HepG2 (cell line): ENCODE results near the gene LLGL2. TPM values are rescaled to one million over a fixed set of nuclear protein-coding genes. Genes with fewer than 3 reads are reported as not detected.

Experiments used
- ATF7-NPFF ChIP-seq: sonication (generic); formaldehyde crosslinking; IDR thresholded peaks from 2 replicates; pipeline ENCODE4 v1.8.1; 2023; ENCODE audit warnings: mild to moderate bottlenecking, low read depth, missing genetic modification reagents, moderate library complexity
- BATF2 ChIP-seq: sonication (generic); formaldehyde crosslinking; IDR thresholded peaks from 2 replicates; pipeline ENCODE4 v1.8.0; 2022; ENCODE audit warnings: mild to moderate bottlenecking, missing genetic modification reagents, moderate library complexity
- CHCHD3 ChIP-seq: sonication (generic); formaldehyde crosslinking; IDR thresholded peaks from 2 replicates; pipeline ENCODE4 v1.8.0; 2022; ENCODE audit warnings: mild to moderate bottlenecking, missing genetic modification reagents, moderate library complexity
- EP300 ChIP-seq, 3 experiments: sonication (generic) in 1 of 3; formaldehyde crosslinking in 1 of 3; IDR thresholded peaks; 2 replicates each; pipeline versions ENCODE4 v1.5.1 to v1.6.1; 2011 to 2020; ENCODE audit warnings: low read depth in 2 of 3, low read length in 2 of 3, borderline replicate concordance in 1 of 3, improper control_type of control experiment in 1 of 3, mild to moderate bottlenecking in 1 of 3, missing genetic modification reagents in 1 of 3, moderate library complexity in 1 of 3
- HDAC6 ChIP-seq: fragments of 200-600 bp; sonication (generic); IDR thresholded peaks from 2 replicates; pipeline ENCODE4 v1.7.0; 2017; ENCODE audit warnings: mild to moderate bottlenecking, antibody characterized with exemption, low read length, low read depth
- HNRNPK ChIP-seq: fragments of 200-400 bp; formaldehyde crosslinking; IDR thresholded peaks from 2 replicates; pipeline ENCODE4 v1.6.1; 2018; ENCODE audit warnings: low read length, low read depth, moderate library complexity, mild to moderate bottlenecking; ENCODE audit not compliant: poor library complexity, severe bottlenecking
- IKZF5 ChIP-seq: IDR thresholded peaks from 2 replicates; pipeline ENCODE4 v1.6.1; 2018; ENCODE audit warnings: missing genetic modification reagents, mild to moderate bottlenecking, missing compliant biosample characterization
- MAX ChIP-seq: IDR thresholded peaks from 2 replicates; pipeline ENCODE4 v1.6.1; 2012; ENCODE audit warnings: inconsistent platforms
- MED13 ChIP-seq: sonication (generic); formaldehyde crosslinking; IDR thresholded peaks from 2 replicates; pipeline ENCODE4 v1.5.0; 2020; ENCODE audit warnings: missing genetic modification reagents
- NFATC3 ChIP-seq: sonication (generic); formaldehyde crosslinking; IDR thresholded peaks from 2 replicates; pipeline ENCODE4 v1.5.1; 2020; ENCODE audit warnings: mild to moderate bottlenecking, missing genetic modification reagents
- PLRG1 ChIP-seq: fragments of 450-650 bp; conservative IDR thresholded peaks from 2 replicates; pipeline ENCODE4 v1.6.1; 2016
- PRMT3 ChIP-seq: sonication (generic); formaldehyde crosslinking; IDR thresholded peaks from 2 replicates; pipeline ENCODE4 v1.8.1; 2022; ENCODE audit warnings: low read depth, mild to moderate bottlenecking, moderate library complexity, missing genetic modification reagents, borderline replicate concordance
- SALL2 ChIP-seq: sonication (generic); formaldehyde crosslinking; IDR thresholded peaks from 2 replicates; pipeline ENCODE4 v1.8.1; 2023; ENCODE audit warnings: mild to moderate bottlenecking, missing genetic modification reagents, inconsistent platforms
- TIGD3 ChIP-seq: sonication (generic); formaldehyde crosslinking; IDR thresholded peaks from 2 replicates; pipeline ENCODE4 v1.5.1; 2020; ENCODE audit warnings: mild to moderate bottlenecking, missing genetic modification reagents, borderline replicate concordance
- ZBTB8A ChIP-seq: sonication (generic); formaldehyde crosslinking; IDR thresholded peaks from 2 replicates; pipeline ENCODE4 v1.4.0; 2020; ENCODE audit warnings: mild to moderate bottlenecking, low read depth, missing genetic modification reagents, borderline replicate concordance
- ZNF274 ChIP-seq: sonication (generic); formaldehyde crosslinking; IDR thresholded peaks from 2 replicates; pipeline ENCODE4 v1.5.1; 2020; ENCODE audit warnings: mild to moderate bottlenecking, missing genetic modification reagents
- ZNF281 ChIP-seq: sonication (generic); formaldehyde crosslinking; IDR thresholded peaks from 2 replicates; pipeline ENCODE4 v1.4.0; 2020; ENCODE audit warnings: missing genetic modification reagents, borderline replicate concordance
- ZNF569 ChIP-seq: sonication (generic); formaldehyde crosslinking; IDR thresholded peaks from 2 replicates; pipeline ENCODE4 v1.5.0; 2020; ENCODE audit warnings: mild to moderate bottlenecking, missing genetic modification reagents, moderate library complexity, borderline replicate concordance
- ZNF674 ChIP-seq: sonication (generic); formaldehyde crosslinking; IDR thresholded peaks from 2 replicates; pipeline ENCODE4 v1.5.0; 2020; ENCODE audit warnings: low read depth, mild to moderate bottlenecking, missing genetic modification reagents
- ZNF777 ChIP-seq: sonication (generic); formaldehyde crosslinking; IDR thresholded peaks from 2 replicates; pipeline ENCODE4 v1.4.0; 2020; ENCODE audit warnings: missing genetic modification reagents
- ZNF839 ChIP-seq: sonication (generic); formaldehyde crosslinking; IDR thresholded peaks from 2 replicates; pipeline ENCODE4 v1.4.0; 2020; ENCODE audit warnings: missing genetic modification reagents, mild to moderate bottlenecking, borderline replicate concordance
- polyA plus RNA-seq, 8 experiments: library from polyadenylated mRNA; depleted of rRNA in 3 of 8; stranded (reverse) in 7 of 8; unstranded in 1 of 8; fragments of >200 nt; fragmentation: Illumina TruSeq in 4 of 8; extraction: Trizol in 4 of 8; gene quantifications; 2 replicates each; pipeline versions ENCODE4 v1.2.1 to v1.2.3, GENCODE V29; 2011 to 2016; ENCODE audit warnings: low read depth in 4 of 8, missing spikeins in 1 of 8, mixed read lengths in 1 of 8; ENCODE audit not compliant: insufficient read depth in 1 of 8
- total RNA-seq, 5 experiments: library from RNA; depleted of rRNA; stranded (reverse); fragments of >200 nt; fragmentation: Illumina TruSeq; extraction: Trizol; gene quantifications; 2 replicates each; pipeline ENCODE4 v1.2.3, GENCODE V29; 2016; ENCODE audit warnings: low read depth in 1 of 5

Gene LLGL2
- total and polyA plus RNA-seq, 2 of the 13 experiments (the other 11 are each of a cell fraction or from before 2014, with no cell fraction given): 83.0 to 86.7 TPM

GRCh38 chr17:75553295-75554110 is 28.0 kb downstream of the LLGL2 start (continued):
- TF ChIP-seq TIGD3 (no peak), CHCHD3 (CRISPR knock-in tag) (no peak), NFATC3 (CRISPR knock-in tag) (no peak), SALL2 (CRISPR knock-in tag) (0 out of 2 replicates have a peak, but pooled peaks have one; percentile 13), ZNF569 (CRISPR knock-in tag) (no peak), HNRNPK (no peak), IKZF5 (CRISPR knock-in tag) (no peak), MAX (no peak), MED13 (CRISPR knock-in tag) (0 out of 2 replicates have a peak, but pooled peaks have one; percentile 3), ZNF274 (CRISPR knock-in tag) (no peak), BATF2 (CRISPR knock-in tag) (no peak), PRMT3 (no peak), ZBTB8A (CRISPR knock-in tag) (no peak), ZNF674 (no peak), HDAC6 (no peak), ZNF281 (no peak), ATF7-NPFF (CRISPR knock-in tag) (no peak), ZNF839 (no peak), ZNF777 (0 out of 2 replicates have a peak, but pooled peaks have one; percentile 1), PLRG1 (no peak), EP300 (IDR thresholded peaks at IDR 0.05; ENCODE audit: low read depth in 2 of 2, low read length in 2 of 2) (no peak), EP300 (CRISPR knock-in tag; IDR thresholded peaks at IDR 0.05; ENCODE audit: borderline replicate concordance) (no peak)
